ENCODE results near the gene APRT.
"Not testable (repeated sequence)": the region's sequence is repeated elsewhere in the genome, so short reads cannot be mapped to it uniquely, and the experiment has no call there.

APRT gene

DNA sequence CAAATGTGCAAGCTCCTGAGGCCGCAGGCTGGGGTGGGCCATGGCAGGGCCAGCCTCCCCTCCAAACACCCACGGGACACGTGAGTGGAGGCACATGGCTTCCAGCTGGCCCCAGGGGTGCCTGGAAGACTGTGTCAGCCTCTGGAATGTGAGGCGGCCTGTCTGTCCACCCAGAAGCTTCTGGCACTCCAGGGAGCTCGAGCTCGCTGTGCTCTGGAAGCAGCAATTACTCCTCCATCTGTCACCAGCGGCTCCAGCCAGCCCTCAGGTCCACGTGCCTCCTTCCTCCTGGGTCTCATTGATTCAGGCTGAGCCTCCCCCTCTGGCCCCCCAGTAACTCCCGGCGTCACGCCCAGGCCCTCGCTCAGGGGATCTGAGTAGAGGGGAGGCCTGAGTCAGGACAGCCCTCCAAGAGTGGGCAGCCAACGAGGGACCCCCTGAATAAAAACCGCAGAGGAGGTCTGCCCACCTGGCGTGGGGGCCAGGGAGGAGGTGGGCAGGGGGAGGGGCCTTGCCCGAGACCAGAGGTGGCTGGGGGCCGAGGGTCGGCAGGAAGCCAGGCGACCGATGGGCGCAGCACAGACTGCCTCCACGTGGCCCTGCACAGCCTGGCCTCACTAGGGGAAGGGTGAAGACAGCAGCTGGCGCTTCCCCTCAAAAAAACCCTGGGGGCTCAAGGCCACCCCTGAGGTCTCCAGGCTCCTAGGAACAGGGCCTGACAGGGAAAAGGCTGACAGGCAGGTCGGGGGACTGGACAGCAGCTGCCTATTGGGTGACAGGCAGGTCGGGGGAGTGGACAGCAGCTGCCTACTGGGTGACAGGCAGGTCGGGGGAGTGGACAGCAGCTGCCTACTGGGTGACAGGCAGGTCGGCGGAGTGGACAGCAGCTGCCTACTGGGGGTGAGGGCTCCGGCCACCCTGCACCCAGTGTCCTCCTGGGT, 38.6 kb downstream of the APRT start:
- DNase-seq (ENCODE audit: low spot score): peak; percentile 86

DNA sequence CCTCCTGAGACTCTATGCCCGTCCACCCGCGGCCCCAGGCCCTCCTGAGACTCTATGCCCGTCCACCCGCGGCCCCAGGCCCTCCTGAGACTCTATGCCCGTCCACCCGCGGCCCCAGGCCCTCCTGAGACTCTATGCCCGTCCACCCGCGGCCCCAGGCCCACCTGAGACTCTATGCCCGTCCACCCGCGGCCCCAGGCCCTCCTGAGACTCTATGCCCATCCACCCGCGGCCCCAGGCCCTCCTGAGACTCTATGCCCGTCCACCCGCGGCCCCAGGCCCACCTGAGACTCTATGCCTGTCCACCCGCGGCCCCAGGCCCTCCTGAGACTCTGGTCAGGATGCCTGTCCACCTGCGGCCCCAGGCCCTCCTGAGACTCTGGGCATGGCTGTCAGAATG, 39.9 kb downstream of the APRT start:
- DNase-seq (ENCODE audit: low spot score): not testable (repeated sequence)

DNA sequence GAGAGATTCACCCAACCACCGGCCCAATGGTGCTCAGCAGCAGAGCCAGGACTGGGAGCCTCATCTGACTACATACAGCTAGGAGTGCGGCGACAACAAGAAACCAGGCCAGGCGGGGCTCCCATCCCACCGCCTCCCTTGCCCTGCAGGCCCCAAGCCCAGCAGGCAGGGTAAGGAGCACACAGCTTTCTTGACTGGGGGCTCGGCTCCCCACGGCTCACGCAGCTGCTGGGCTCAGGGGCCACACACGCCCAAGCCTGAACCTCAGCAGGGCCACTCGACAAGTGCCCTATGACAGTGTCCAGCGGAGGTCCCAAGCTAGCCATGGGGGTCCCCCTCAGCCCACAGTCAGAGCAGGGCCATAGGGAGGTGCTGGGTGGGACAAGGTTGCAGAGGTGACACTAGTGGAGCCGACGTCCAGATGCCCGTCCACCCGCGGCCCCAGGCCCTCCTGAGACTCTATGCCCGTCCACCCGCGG, 40.4 kb downstream of the APRT start:
- DNase-seq (ENCODE audit: low spot score): no peak

DNA sequence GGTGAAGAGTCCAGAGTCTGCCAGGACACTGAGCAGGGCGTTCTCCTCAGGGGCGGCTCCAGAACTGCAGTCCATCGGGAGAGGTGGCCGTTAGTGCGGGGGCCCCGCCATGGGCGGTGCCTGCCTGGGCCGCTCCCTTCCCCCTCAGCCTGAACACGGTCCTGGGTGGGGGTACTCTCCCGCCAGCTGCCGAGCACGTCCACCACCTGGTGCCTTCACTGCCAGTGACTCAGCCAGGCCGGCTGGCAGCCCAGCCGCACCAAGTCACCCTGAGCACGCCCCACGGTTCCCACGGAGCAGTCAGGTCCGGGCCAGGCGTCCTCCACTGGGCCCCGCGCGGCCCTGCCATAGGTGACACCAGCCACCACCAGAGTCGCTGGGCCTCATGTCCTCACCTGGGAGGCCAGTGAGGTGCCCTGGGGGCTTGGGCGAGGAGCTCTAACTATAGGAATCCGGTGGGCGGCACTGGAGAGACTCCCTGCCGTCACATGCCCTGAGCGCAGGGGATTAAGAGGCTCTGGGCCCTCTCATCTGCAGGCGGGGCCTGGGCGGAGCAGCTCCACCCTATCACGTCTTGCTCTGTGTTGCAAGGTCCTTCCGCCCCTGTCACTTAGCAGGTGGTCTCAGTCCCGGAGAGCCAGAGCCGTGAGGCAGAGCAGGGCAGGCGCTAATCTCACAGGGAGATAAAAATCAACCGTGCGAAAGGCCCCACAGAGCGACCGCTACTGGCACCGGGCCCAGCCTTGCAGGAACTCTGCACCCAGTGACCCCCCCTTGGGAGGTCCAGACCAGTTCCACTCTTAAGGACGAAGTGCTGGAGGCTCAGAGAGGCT, 41.1 kb downstream of the APRT start:
- peak; percentile 72 for DNase-seq (ENCODE audit: low spot score)

DNA sequence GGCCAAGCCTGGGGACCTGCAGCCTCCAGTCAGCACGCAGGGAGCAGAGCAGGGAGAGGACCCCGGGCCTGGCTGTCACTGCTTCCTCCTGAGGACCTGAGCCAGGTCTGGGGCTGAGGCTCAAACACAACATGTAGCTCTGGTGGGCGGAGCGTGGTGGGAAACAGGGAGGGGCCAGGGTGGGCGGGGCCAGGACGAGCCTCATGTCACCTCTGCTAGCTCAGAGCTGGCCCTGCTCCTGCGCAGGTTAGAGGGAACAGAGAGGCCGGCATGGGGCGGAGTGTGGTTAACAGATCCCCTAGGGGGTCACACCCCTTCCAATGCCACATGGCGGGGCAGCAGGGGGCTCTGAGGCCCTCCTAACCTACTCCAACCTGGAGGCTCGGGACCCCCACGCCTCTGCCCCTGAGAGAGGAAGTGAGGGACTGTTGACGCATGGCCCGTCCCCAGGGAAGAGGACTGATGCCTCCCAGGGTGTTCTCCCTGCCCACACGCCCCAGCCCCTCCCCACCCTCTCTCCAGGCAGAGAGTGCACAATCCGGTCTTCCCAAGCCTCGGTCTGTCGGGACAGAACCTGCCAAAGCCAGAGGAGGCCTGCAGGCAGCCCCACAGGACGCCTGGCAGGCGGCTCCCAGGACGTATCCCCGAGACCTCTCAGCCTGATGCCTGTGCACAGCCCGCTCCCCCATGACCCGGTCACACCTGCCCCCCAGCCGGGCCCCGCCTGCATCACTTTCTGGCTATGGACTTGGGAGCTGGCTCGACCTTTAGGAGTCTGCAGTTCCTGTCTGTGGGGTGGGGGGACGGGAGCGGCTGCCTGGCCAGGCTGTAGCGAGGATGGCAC, 41.9 kb downstream of the APRT start:
- DNase-seq (ENCODE audit: low spot score): peak; percentile 82

DNA sequence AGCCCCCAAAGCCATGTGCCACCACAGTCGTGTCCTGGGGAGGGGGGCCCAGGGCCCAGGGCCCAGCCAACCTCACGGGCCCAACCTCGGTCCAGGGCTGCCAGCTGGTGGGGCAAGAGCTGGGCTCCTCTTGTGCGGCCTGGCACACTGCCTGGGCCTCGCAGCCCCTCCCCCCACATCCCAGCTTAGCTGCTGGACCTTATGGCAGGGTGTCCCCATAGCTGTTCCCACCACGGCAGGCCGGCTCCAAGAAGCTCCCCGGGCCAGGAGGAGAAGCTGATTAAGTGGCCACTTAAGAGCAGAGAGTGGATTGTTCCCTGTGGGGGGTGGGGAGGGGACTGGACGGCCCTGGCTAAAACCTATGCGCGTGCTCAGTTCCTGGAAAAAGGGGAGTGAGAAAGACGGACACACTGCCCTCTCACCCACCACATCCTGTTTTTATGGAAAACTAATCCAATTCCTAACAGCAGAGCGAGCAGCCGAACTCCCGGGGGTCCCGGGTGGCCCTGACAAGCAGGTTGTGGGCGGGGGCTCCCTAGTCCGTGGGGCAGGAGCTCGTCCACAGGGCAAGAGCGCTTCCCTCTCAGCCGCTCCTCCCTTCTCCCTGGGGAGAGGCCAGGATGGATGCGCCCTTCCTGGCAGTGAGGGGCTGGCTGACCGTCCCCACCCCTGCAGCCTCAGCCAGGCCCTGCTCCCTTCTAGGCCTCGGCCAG, 43.5 kb downstream of the APRT start:
- DNase-seq (ENCODE audit: low spot score): no peak

DNA sequence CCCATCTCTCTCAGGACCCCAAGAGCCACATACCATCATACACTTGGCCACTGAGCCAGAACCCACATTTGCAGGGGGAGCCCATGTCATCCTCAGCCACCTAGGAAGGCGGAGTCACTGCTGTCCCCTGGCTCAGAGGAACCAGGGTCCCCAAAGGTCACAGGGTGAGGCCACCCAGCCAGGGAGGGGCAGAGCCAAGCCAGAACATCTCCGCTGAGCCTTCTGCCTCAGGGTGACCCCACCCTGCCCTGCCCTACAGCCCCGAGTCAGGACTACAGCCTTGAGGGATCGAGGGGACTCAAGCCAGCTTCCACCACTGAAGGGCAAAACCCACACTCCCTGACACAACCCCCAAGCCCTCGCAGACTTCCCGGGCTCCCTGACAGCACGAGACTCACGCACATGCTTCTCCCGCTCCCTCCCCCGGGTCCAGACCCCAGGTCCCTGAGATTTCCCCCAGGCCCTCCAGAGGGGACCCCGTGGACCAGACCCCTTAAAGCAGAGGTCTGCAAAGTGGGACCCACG, 44.1 kb downstream of the APRT start:
- no peak for DNase-seq (ENCODE audit: low spot score)

DNA sequence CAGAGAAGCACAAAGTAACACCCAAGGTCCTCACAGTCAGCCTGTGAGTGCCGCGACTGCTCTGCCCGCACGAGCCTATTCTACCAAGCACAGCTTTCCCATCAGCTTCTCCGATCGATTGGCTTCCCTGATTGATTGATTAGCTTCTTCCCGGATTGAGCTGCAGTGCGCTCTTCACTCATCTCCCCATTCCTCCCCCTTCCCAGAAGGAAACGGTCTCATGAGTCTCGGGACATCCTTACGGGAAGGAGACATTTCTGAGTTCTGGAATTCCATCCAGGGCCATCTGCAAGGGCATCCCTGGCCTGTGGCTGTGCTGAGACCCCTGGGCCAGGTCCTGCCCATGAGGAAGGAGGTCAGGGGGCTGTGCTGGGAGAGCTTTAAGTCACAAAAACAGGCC, 44.8 kb downstream of the APRT start:
- no peak for DNase-seq (ENCODE audit: low spot score)

DNA sequence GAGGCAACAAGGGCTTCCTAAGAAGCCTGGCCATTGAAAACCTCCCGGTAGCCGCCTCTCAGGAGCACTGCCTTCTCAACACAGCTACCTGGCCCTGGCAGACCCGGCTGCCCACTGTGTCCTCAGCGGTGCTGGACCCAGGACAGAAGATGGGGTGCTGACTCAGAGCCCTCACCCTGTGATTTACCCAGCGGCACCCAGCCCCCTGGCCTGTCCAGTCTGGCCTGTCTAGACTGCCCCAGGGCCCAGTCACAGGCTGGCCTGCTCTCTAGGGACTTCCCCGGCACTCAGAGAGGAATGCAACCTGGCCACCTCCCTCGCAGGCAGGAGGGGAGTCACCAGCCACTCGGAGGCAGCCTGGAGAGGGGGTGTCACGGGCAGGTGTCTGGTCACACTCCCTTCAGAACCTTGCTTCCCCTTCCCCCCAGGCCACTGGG, 46.8 kb downstream of the APRT start:
- no peak for DNase-seq (ENCODE audit: low spot score)

DNA sequence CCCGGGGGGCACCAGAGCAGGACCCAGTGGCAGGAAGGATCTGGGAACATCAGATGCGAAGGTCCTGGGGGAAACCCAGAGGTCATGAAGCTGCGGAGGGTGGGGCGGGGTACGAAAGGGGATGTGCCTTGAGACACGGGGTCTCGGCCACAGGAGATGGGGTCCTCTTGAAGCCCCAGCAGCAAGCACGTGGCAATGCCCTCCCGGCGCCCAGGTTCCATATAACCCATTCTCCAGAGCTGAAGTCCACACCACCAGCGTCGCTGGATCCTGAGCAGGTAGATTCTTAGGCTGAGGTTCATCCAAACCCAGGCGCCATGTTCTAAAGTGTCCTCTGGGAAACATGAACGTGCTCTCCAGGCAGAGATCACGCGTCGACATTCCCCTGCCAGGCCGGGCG, 47.6 kb downstream of the APRT start:
- no peak for DNase-seq (ENCODE audit: low spot score)

DNA sequence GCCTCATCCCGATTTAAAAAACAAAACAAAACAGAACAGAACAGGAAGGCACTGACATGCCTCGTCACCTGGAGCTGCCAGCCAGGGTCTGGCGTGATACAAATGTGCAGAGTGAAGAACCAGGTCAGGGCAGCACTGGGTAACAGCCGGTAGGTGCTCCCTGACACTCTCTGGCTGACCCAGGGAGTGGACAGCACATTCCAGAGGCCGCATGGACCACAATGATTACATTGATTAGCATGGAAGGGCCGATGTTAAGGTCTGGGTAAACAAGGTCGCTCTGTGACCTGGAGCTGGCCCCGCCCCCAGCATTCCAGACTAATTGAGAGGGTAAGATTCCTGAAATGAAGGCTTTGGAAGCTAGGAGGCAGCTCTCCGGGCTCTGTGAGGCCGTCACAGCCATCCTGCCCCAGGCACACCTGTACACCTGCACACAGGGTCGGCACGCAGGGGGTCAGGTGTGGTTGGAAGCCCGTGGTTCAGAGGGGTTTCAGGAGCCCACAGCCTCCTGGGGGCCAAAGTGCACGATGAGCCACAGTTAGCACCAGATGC, 48.1 kb downstream of the APRT start:
- peak; percentile 50 for DNase-seq (ENCODE audit: low spot score)

DNA sequence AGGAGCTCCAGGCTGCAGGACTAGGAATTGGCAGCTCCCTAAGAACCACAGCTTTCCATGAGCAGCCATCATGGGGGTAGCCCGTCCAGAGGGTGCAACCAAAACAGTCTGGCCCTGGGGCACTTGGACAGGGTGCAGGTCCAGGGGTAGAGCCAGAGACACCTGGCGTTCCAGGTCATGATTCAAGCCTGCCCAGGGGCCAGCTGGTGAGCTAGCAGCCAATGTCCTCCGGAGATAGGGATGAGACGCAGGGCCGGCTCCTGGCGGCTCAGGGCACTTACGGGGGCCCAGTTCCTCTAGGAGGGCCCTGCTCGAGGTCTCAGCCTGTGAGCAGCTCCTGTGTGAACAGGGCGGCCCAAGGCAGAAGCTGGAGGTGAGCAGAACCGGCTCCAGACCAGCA, 48.8 kb downstream of the APRT start:
- no peak for DNase-seq (ENCODE audit: low spot score)

DNA sequence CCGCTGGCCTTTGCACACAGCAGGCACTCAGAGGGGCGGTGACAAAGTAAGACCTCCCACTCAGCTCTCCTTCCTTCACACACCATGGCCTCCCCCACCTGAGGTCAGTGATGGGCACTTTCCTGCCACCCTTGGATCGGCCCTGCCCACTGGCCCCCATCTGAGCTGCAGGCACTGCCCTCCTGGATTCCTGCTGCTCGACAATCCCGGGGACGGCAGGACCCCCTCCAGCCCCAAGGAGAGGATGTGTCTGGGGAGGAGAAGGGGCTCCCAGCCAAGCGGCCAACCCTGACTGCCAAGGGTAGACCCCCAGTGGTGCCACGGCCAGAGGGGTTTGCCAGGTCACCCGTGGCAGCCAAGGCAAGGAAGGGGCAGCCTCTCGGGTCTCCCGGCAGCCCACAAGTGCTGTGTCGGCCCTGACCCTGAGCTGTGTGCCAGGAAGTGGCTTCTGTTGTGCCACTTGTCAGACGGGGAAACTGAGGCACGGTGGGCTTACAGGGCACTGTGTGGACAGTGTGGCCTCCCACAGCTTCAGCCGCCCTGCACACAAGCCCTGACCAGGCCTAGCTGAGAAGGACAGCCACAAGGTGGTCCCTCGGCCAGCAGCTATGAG, 49.4 kb downstream of the APRT start:
- no peak for DNase-seq (ENCODE audit: low spot score)

DNA sequence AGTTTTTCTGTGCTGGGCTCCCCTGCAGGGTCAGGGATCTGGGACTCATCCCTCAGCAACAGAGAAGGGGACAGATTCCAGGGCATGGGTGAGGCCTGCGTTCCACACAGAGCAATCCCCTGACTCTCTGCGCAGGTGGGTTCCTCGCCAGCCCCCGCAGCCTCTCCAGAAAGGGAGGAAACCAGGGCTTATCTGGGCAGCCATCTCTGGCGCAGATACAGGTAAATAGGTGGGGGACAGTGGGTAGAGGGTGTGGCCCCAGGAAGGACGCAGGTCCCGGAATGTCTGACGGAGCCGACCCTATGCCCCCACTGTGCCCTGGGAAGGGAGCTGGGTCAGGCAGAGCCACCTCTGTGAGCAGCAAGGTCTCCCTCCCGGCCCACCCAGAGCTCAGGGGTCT, 49.9 kb downstream of the APRT start:
- no peak for DNase-seq (ENCODE audit: low spot score)

DNA sequence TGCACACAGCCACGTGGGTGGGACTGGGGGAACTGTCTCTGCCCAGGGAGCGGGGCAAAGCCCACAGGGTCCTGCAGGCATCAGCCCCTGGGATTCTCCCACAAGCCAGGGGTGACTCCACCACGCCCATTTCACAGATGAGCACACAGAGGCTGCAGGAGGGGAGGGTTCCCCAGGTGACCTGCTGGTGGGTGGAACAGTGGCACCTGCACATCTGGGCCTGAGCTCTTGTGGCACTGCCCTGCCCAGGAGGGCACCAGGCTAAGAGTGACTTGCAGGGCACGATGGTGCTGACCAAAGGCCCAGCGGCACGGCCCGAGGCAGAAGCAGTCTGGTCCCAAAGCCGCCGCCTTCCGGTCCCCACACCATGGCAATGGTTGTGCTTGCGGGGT, 50.6 kb downstream of the APRT start:
- no peak for DNase-seq (ENCODE audit: low spot score)

DNA sequence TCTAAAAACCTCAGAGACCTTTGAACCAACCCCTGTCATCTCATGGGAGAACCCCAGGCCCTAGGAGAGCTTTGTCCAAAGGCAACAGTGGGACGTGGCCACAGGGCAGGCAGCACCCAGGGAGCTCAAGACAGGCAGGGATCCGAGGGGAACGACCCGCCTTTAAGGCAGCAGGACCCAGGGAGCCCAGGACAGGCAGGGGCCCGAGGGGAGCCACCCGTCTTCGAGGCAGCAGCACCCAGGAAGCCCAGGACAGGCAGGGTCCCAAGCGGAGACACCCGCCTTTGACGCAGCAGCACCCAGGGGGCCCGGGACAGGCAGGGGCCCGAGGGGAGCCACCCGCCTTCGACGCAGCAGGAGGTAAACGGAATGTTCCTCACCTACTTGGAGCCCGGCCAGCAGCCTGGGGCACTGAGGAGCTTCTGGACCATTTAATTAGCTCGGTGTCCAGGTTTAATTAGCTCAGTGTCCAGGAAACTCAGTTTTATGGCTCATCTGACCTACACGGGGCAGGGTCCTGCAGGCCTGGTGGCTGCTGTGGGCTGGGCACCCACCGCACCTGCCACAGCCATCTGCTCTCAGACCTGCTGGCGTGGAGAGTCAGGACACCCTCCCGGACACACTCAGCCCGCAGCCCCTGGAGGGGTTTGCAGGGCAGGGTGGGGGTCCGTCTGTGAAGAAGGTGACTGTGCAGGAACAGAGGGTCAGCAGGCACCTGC, 51.1 kb downstream of the APRT start:
- DNase-seq (ENCODE audit: low spot score): peak; percentile 30

DNA sequence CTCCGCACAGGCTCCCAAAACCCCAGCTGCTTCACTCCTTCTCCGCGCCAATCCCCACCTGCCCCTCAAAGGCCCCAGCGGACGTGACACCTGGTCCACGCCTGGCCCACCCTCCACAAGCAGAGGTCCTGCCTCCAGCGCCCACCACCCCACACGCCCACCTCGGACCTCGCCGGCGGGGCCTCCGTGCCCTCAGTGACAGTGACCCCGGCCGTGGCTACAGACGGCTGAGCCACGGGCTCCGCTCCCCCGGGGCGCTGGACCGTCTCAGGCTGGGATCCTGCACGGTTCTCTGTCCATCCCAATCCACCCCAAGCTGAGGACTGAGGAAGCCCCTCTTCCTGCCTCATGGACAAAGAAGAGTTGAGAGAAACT, 51.8 kb downstream of the APRT start:
- DNase-seq (ENCODE audit: low spot score): no peak

Measured in cerebellar cortex (tissue), 1 donor.